NT2/D1 (cell line): ENCODE measurements around the gene CCDC137.

Experiments used
- YY1 ChIP-seq: IDR thresholded peaks from 2 replicates; pipeline ENCODE4 v1.6.1; 2011; ENCODE audit not compliant: insufficient read length, insufficient read depth
- ZNF274 ChIP-seq: IDR thresholded peaks from 2 replicates; pipeline ENCODE4 v1.6.1; 2011; ENCODE audit warnings: mild to moderate bottlenecking, low read depth, low read length

GRCh38 chr17:81665205-81666091 is 1.1 kb upstream of the CCDC137 start:
- TF ChIP-seq YY1, result peak; percentile 34
- no peak for TF ChIP-seq ZNF274
